Activated CD8-positive, alpha-beta memory T cell treated with anti-CD3 and anti-CD28 coated beads, Interleukin-2, amount 50 U/mL, for 24 hours (primary cell): Measurements from ENCODE around the gene PCK2.

Source experiments
- DNase-seq: peaks from one replicate; pipeline ENCODE4 v3.0.0-alpha.2; 2020; ENCODE audit errors: extremely low read depth

Gene PCK2

GRCh38 chr14:24075485-24076301, 18.4 kb upstream of the PCK2 start:
- DNase-seq, result no peak

GRCh38 chr14:24076302-24076601, 17.9 kb upstream of the PCK2 start:
- no peak for DNase-seq

- DNase-seq, result no peak
These were observed 17.0 kb upstream of the PCK2 start for GRCh38 chr14:24077086-24077485.

GRCh38 chr14:24078146-24078545, 16.0 kb upstream of the PCK2 start:
- no peak for DNase-seq

DNA sequence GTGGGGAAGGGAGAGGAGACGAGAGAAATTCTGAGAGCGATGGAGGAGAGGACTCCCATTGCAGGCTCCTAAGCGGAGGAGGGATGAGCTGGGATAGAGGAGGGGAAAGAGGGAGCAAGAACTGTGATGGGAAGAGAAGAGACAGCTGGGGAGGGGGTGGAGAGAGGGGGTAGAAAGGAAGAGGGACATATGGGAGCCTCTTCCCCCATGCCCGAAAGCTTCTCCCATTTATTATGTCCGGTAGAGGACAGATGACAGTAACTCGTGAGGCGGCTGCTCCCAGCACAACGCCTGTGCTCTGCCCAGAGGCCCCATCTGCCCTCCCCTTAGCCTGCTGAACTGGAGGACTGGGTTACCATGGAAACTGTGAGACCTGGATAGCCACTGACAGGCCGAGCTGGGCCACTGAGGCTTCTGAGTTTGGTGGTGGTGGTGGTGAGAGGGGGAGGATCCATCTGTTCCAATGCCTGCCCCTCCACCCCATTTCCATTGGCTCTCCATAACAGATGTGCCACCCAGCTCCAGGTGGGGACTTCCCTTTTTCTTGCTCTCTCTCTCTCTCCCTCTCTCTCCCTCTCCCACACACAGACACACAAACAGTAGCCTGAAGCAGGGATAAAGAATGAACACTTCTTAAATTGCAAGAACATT, 14.5 kb upstream of the PCK2 start:
- DNase-seq, result no peak

DNA sequence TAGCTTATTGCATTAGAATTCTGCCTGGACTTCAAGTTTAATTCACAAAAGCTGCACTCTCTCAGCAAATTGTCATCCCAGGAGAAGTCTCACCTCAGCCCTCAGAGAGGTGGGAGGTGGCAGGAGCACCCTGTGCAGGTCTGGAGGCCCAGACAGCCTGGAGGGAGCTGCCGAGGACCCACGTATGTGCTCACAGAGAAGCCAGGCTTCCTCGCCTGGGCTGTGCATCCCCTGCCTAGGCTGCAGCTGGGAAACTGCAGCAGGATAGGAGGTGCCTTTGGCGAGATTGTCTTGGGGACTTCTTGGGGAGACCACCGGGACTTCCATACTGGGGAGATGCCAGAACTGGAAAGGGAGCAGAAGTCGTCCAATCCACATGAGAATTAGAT, 14.0 kb upstream of the PCK2 start:
- DNase-seq, result no peak

DNA sequence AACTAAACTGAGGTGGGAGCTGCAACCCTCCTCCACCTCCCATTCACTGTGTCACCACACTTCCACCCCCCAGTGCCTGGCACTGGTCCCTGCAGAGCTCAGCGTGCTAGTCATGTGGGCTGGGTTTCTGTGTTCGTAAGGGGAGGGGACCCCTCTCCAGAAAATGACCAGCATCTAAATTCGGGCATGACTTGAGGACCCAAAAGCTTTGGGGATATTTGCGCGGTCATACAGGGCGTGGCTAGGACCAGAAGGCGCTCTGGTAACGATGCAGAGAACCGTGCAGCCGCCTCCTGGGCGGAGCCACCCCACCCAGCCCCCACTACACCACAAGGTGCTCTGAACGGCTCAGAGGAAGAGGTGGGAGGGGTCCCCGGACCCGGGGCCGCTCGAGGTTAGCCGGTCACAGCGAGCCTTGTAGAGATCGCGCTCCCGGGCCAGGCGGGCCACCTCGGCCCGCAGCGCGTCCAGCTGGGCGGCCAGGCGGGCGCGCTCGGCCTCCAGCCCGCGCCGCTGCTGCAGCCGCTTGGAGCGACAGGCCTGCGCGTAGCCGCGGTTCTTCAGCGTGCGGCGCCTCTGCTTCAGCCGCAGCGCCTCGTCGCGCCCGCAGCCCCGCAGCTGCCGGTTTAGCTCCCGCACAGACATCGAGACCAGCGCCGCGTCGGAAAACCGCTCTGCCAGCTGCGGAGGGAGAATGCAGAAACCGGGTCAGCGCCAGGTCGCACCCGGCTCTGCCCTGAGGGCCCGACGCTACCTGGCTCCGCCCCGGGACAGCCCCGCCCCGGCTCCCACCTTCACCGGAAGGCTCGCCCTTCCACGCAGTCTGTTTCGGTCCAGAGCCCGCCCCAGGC, 13.0 kb upstream of the PCK2 start:
- DNase-seq, result peak; percentile 46

DNA sequence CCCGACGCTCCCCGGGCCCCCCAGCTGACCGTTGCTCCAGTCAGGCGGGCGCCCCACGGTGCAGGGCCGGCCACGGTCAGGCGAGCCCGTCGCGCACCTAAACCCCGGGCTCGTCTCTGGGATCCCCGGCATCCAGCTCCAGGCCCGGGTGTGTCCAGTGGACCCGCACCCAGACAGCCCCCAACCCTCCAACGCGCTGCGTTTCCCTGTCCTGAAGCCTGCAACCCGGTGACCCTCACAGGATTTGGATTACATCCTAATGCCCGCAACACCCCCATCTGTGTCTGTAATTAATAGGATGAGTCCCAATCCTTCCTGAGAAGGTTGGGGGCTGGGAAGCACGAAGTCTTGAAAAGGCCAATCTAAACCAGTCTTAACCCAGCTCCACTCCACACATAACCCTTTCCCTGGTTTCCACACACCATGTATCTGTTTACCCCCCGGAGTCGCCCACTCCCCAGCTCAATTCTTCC, 12.3 kb upstream of the PCK2 start:
- DNase-seq, result no peak

GRCh38 chr14:24082411-24083080, 11.6 kb upstream of the PCK2 start:
- DNase-seq, result no peak

DNA sequence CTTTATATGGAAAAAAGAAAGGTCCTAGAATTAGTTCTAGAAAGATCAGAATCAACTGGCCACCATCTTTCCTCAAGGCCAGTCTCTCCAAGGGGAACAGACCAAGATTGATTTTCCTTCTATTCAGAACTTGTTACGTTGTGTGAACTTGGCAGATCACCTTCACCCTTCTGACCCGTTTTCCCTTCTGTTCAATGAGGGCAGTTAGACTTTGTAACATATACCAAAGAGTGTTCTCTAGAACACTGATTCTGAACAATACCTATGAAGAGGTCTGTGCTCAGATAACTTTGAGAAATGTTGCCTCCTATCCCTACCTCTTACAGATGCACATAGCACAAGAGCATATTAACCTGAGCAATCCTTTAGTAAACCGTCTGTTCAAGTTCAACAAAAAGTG, 10.6 kb upstream of the PCK2 start:
- no peak for DNase-seq

- no peak for DNase-seq
These were observed 9.7 kb upstream of the PCK2 start for GRCh38 chr14:24084440-24084839.

GRCh38 chr14:24085215-24085614, 8.9 kb upstream of the PCK2 start:
- no peak for DNase-seq

- DNase-seq, result no peak
These were observed 7.7 kb upstream of the PCK2 start for GRCh38 chr14:24086193-24086955.

- no peak for DNase-seq
These were observed 7.1 kb upstream of the PCK2 start for GRCh38 chr14:24087004-24087403.

GRCh38 chr14:24088095-24088494, 6.0 kb upstream of the PCK2 start:
- no peak for DNase-seq

DNA sequence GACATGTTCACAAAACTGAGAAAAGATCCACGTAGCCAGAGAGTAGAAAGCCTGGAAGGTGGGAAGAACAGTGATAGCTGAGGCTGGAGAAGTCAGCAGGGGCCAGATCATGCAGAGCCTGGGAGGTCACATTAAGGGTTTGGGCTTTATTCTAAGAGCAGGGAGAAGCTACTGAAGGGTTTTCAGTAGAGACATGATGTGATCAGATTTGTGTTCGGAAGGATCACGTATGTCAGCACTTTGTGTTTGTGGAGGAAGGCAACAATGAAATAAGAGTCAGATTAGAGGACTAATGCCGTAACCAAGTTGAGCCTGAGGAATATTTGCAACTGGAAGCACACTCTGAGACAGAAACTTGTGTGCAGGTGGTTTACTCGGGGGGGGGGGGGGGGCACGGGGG, 4.2 kb upstream of the PCK2 start:
- DNase-seq, result no peak

DNA sequence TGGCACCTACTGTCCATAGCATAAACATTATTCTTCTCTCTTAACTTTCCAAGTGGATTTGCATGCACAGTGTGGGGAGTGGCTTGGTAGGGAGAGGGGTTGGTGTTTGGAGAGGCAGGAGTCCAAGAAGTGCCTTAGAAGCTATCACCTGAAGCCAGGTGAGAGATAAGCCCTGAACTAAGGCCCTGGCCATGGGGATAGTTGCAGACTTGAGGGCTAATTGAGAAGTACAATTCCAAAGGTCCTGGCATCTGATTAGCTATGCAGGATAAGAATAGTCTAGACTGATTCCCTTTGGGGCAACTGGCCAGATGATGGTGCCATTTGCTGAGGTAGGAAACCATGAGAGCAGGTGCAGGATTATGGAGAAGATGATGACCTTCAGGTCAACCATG, 2.0 kb upstream of the PCK2 start:
- no peak for DNase-seq

GRCh38 chr14:24092505-24093206, 1.5 kb upstream of the PCK2 start:
- DNase-seq, result no peak

DNA sequence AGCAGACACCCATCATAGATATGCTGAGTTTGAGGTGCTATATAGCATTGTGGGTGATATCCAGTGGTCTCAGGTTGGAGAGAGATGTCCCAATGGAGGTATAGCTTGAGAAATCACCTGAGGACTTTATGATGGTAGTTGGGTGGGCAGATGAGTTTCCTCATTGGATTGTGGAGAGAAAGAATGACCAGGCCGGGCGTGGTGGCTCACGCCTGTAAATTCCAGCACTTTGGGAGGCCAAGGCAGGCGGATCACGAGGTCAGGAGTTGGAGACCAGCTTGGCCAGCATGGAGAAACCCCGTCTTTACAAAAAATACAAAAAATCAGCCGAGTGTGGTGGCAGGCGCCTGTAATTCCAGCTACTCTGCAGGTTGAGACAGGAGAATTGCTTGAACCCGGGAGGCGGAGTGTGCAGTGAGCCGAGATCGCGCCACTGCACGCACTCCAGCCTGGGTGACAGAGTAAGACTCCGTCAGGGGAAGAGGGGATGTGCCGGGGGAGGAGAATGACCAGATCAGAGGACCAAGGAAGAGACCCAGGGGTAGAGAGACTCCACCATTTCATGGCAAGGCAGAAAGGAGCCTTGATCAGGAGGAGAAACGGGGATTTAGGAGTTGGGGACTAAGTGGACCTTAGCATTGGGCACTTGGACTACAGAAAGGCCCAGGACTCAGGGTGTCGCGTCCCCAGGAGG, 757 bp upstream of the PCK2 start:
- no peak for DNase-seq

GRCh38 chr14:24094841-24095270, 745 bp downstream of the PCK2 start:
- DNase-seq, result no peak
